Pancreas (tissue), 10 donors: ENCODE data around the gene USP51. TPM values are rescaled to one million over a fixed set of nuclear protein-coding genes. Genes with fewer than 3 reads are reported as not detected.
"Not testable (repeated sequence)": the region's sequence is repeated elsewhere in the genome, so short reads cannot be mapped to it uniquely, and the experiment has no call there.

Experiments
- ATAC-seq, 4 donors: fragments of 200-7000 bp; cut with Tn5 transposase; one replicate each; pipeline versions ENCODE4 v1.8.0 to v1.9.1; 2020; ENCODE audit warnings: mild to moderate bottlenecking in 4 of 4, moderate library complexity in 4 of 4
- DNase-seq, 6 donors: peaks; one replicate each; pipeline ENCODE4 v3.0.0-alpha.2; 2020
- FAIRE-seq: peaks from 2 replicates; lab custom pipeline; 2012; peaks lifted over from hg19 to GRCh38; lab: Jason Lieb, UNC
- H3K27ac ChIP-seq, 4 donors: fragments of 200-600 bp; sonication (generic); 1 replicate in 3 of 4; 2 replicates in 1 of 4; pipeline versions ENCODE4 v1.5.0 to v1.8.0; 2020
- H3K27me3 ChIP-seq, 4 donors: fragments of 200-600 bp; one replicate each; pipeline ENCODE4 v1.8.0; 2021
- H3K36me3 ChIP-seq, 3 donors: fragments of 200-600 bp; sonication (generic) in 1 of 3; one replicate each; pipeline versions ENCODE4 v1.5.0 to v1.8.0; 2020 to 2021
- H3K4me1 ChIP-seq, 3 donors: fragments of 200-600 bp; one replicate each; pipeline ENCODE4 v1.8.0; 2021
- H3K4me3 ChIP-seq, 4 donors: fragments of 200-600 bp; sonication (generic) in 2 of 4; one replicate each; pipeline versions ENCODE4 v1.5.0 to v1.8.0; 2020 to 2021
- H3K9me3 ChIP-seq, 4 donors: fragments of 200-600 bp; one replicate each; pipeline ENCODE4 v1.8.0; 2021
- WGBS, 2 donors: extraction: QIAGEN DNeasy Blood & Tissue Kit; methylation state at CpG; one replicate each; pipeline ENCODE4 v1.1.7; 2013; 5-methylcytosine and 5-hydroxymethylcytosine counted together
- intact Hi-C, 3 donors: fragments of 100-400 bp; cut with DNase I; formaldehyde crosslinking; loops; one replicate each; pipeline versions ENCODE4 v1.11.1 to v1.14.2; 2022
- polyA plus RNA-seq, 2 donors: library from polyadenylated mRNA; stranded (reverse); fragments of 200-250 nt; gene quantifications; one replicate each; pipeline ENCODE4 v1.2.3, GENCODE V29; 2013
- total RNA-seq, 6 donors: library from RNA; stranded (reverse); fragmentation: NEBNext Ultra II Directional in 4 of 6; extraction: Animal tissue kit (Norgen Biotek cat#: 25700) in 4 of 6; gene quantifications; one replicate each; pipeline versions ENCODE4 v1.2.1 to v1.2.4, GENCODE V29; 2021 to 2023
- TF ChIP-seq, protein P1 (sequence below), 4 donors: fragments of 200-600 bp; sonication (generic) in 3 of 4; IDR thresholded peaks; one replicate each; pipeline versions ENCODE4 v1.5.0 to v1.8.0; 2021; ENCODE audit warnings: antibody characterized with exemption in 4 of 4
- donor health status: healthy with polysubstance abuse.
- donor health status: DM: no; HTN: no; CAD: no; lungs with moderate emphysema.
- donor health status: DM: no; HTN: no; CAD: no.
- donor health status: control.
- donor health status: control.
- donor health status: Bipolar disorder and iron deficiency.
- donor health status: DM: yes; HTN: yes; CAD: no.
- donor health status: DM: no; HTN: no; CAD: no.
- donor health status: DM: no; HTN: no; CAD: no.
- donor health status: DM: yes; HTN: yes; CAD: no.

Gene USP51
- total and polyA plus RNA-seq, 8 donors: 0.65 to 2.2 (median 1.3) TPM

DNA sequence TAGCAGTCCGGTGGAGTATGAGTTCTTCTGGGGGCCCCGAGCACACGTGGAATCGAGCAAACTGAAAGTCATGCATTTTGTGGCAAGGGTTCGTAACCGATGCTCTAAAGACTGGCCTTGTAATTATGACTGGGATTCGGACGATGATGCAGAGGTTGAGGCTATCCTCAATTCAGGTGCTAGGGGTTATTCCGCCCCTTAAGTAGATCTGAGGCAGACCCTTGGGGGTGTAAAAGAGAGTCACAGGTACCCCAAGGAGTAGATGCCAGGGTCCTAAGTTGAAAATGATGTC, 36.9 kb downstream of the USP51 start:
- Histone ChIP-seq H3K27me3 (peaks cover 0 to 7% (median 0%) of the 10 kb centered on the region in 4 donors), H3K4me3 (peak overlapping the region; percentile 22 to 55 (median 42)), H3K36me3 (no peaks in the 10 kb centered on the region), H3K27ac (peak overlapping the region in 1 of 4 donors; percentile 57), H3K9me3 (no peaks in the 10 kb centered on the region), H3K4me1 (no peaks in the 10 kb centered on the region)
- 0 to 28% methylated on average over 9 of the region's 9 CpGs for WGBS, 2 donors
- TF ChIP-seq, protein P1, sequence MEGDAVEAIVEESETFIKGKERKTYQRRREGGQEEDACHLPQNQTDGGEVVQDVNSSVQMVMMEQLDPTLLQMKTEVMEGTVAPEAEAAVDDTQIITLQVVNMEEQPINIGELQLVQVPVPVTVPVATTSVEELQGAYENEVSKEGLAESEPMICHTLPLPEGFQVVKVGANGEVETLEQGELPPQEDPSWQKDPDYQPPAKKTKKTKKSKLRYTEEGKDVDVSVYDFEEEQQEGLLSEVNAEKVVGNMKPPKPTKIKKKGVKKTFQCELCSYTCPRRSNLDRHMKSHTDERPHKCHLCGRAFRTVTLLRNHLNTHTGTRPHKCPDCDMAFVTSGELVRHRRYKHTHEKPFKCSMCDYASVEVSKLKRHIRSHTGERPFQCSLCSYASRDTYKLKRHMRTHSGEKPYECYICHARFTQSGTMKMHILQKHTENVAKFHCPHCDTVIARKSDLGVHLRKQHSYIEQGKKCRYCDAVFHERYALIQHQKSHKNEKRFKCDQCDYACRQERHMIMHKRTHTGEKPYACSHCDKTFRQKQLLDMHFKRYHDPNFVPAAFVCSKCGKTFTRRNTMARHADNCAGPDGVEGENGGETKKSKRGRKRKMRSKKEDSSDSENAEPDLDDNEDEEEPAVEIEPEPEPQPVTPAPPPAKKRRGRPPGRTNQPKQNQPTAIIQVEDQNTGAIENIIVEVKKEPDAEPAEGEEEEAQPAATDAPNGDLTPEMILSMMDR (IDR thresholded peaks at IDR 0.05): no peak
- ATAC-seq (peak; percentile 3 to 19 (median 8)), DNase-seq (no peak), FAIRE-seq (no peak)
- intact Hi-C loops: no loop called here

DNA sequence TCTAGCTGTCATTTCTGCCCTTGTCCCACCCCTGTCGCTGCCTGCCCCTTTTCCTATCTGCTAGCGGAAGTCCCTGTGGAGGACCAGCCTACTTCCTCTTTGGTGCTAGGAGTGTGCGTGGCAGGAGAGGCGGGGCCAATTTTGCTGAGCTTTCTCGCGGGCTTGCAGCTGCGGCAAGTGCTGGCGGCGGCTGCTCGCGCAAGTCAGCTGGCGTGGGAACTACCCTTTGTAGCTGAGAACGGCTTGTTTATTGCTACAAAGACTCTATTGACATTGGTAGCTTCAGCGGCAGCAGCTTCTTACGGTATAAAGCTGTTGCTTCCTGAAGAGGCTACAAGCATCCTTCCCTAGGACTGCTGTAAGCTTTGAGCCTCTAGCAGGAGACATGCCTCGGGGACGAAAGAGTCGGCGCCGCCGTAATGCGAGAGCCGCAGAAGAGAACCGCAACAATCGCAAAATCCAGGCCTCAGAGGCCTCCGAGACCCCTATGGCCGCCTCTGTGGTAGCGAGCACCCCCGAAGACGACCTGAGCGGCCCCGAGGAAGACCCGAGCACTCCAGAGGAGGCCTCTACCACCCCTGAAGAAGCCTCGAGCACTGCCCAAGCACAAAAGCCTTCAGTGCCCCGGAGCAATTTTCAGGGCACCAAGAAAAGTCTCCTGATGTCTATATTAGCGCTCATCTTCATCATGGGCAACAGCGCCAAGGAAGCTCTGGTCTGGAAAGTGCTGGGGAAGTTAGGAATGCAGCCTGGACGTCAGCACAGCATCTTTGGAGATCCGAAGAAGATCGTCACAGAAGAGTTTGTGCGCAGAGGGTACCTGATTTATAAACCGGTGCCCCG, 37.4 kb downstream of the USP51 start, which contains the start of gene MAGEH1:
Gene MAGEH1 (plus strand): TSS at position 138 of the 843 bp plus-strand sequence. CDS start 248 bp downstream, at position 386.
- no peaks in the 10 kb centered on the region for H3K9me3 ChIP-seq
- H3K36me3 ChIP-seq: no peaks in the 10 kb centered on the region
- FAIRE-seq: no peak
- H3K4me1 ChIP-seq: no peaks in the 10 kb centered on the region
- DNase-seq: peak; percentile 72 to 88 (median 76)
- H3K4me3 ChIP-seq: peak within 1 kb of the TSS; percentile 22 to 55 (median 42)
- WGBS, 2 donors: 1 to 34% methylated on average over 43 of the region's 43 CpGs
- peak within 1 kb of the TSS in 2 of 4 donors; percentile 57 to 59 for H3K27ac ChIP-seq
- H3K27me3 ChIP-seq: peaks cover 0 to 7% (median 0%) of the 10 kb centered on the region in 4 donors
- peak; percentile 95 to 98 (median 97) for ATAC-seq
- intact Hi-C loops: no loop called here
- TF ChIP-seq, protein P1 (IDR thresholded peaks at IDR 0.05): no peak

DNA sequence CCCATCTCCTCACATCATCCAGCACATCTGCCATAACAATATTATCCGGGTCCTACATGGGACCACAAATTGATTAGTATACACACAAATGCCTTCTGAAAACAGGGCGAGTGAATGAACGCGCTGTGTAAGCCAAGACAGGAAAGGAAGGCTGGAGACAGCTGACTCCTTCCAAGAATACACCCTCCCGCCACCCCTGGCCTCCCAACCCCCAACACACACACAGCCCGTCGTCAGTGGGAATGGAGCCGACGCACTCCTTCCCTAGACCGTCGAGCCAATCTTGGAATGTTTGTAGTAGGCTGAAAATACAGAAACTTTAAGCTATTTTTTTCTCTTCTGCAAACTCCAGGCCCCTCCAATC, 38.0 kb downstream of the USP51 start:
- 3 to 38% methylated on average over 11 of the region's 11 CpGs for WGBS, 2 donors
- FAIRE-seq: no peak

DNA sequence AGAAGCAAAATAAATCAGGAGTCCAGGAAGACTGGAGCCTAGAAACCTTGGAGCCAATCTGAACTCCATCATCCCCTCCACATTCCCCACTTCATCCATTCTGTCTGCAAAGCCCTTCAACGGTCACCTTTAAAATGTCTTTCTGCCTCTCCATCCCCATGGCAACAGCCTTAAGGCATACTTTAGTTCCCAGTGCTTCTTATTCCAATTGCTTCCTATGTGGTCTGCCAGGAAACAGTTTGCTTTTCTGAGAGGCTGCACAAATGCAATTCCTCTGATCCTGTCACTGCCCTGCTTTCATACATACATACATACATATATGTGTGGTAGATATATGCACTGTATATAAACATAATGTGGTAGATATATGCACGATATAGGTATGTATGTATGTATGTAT, 38.5 kb downstream of the USP51 start:
- DNase-seq (no peak), FAIRE-seq (no peak), ATAC-seq (no peak)
- no peaks in the 10 kb centered on the region for H3K4me1 ChIP-seq
- 34 to 61% methylated on average over 2 of the region's 2 CpGs for WGBS, 2 donors
- H3K36me3 ChIP-seq: no peaks in the 10 kb centered on the region
- H3K9me3 ChIP-seq: no peaks in the 10 kb centered on the region
- peaks cover 0 to 7% (median 0%) of the 10 kb centered on the region in 4 donors for H3K27me3 ChIP-seq
- no peak overlapping the region for H3K27ac ChIP-seq
- intact Hi-C loops: no loop called here
- TF ChIP-seq, protein P1 (IDR thresholded peaks at IDR 0.05): no peak
- H3K4me3 ChIP-seq: peak overlapping the region in 1 of 4 donors; percentile 50

More for the DNA sequence above, 38.0 kb downstream of the USP51 start:
- Histone ChIP-seq H3K27me3 (peaks cover 0 to 7% (median 0%) of the 10 kb centered on the region in 4 donors), H3K4me1 (no peaks in the 10 kb centered on the region), H3K4me3 (peak overlapping the region; percentile 22 to 55 (median 42)), H3K36me3 (no peaks in the 10 kb centered on the region), H3K27ac (peak overlapping the region in 2 of 4 donors; percentile 57 to 59), H3K9me3 (no peaks in the 10 kb centered on the region)
- TF ChIP-seq, protein P1 (IDR thresholded peaks at IDR 0.05): no peak
- intact Hi-C loops: no loop called here
- ATAC-seq (peak; percentile 42 to 66 (median 58)), DNase-seq (peak in 2 of 6 donors; percentile 22 to 32)

DNA sequence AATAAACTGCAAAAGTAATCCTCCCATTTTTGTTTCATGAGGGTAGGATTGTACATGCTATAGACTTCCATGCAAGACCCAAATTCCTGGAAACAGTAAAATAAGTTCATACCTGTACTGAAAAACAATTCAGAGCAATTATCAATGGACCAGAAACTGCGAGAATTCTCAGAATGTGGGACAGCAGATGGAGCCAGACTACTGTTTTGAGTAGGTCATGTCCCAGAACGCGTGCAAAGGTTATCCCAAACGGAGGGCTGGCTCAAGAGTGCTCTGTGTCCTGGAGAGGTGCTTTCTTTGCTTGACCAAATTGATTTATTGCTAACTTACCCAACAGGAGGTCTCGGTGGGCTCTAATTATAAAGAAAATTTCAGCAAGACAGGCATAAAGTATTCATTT, 39.4 kb downstream of the USP51 start:
- Histone ChIP-seq H3K9me3 (no peaks in the 10 kb centered on the region), H3K4me1 (no peaks in the 10 kb centered on the region), H3K27me3 (peaks cover 0 to 7% (median 0%) of the 10 kb centered on the region in 4 donors), H3K4me3 (no peak overlapping the region), H3K36me3 (no peaks in the 10 kb centered on the region), H3K27ac (no peak overlapping the region)
- FAIRE-seq (no peak), DNase-seq (no peak), ATAC-seq (no peak)
- WGBS, 2 donors: 13 to 16% methylated on average over 5 of the region's 5 CpGs
- intact Hi-C loops: no loop called here
- TF ChIP-seq, protein P1 (IDR thresholded peaks at IDR 0.05): no peak

DNA sequence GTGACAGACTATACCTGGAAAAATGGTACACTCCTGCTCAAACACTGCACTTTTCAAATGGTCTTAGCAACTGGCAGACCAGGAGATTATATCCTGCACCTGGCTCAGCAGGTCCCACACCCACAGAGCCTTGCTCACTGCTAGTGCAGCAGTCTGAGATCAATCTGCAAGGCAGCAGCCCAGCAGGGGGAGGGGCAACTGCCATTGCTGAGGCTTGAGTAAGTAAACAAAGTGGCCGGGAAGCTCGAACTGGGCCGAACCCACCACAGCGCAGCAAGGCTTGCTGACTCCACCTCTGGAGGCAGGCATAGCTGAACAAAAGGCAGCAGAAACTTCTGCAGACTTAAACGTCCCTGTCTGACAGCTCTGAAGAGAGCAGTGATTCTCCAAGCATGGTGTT, 46.2 kb downstream of the USP51 start:
- H3K9me3 ChIP-seq, H3K4me1 ChIP-seq, FAIRE-seq, H3K36me3 ChIP-seq, H3K27me3 ChIP-seq, ATAC-seq, intact Hi-C loops, DNase-seq, H3K4me3 ChIP-seq, H3K27ac ChIP-seq: not testable (repeated sequence)
- WGBS, 2 donors: 30 to 48% methylated on average over 5 of the region's 5 CpGs
